Uterus (tissue), 2 donors: ENCODE results near the gene UBAP1.

Source experiments
- CTCF ChIP-seq, 4 experiments: fragments of 200-600 bp in 2 of 4; fragments of 450-650 bp in 2 of 4; sonication (generic) in 2 of 4; IDR thresholded peaks; one replicate each; pipeline ENCODE4 v1.5.1; 2016 to 2019; ENCODE audit warnings: antibody characterized with exemption in 4 of 4, mild to moderate bottlenecking in 2 of 4, moderate library complexity in 1 of 4
- POLR2A ChIP-seq, 2 donors: fragments of 450-650 bp; IDR thresholded peaks; one replicate each; pipeline ENCODE4 v1.6.1; 2016; ENCODE audit warnings: antibody characterized with exemption in 2 of 2, mild to moderate bottlenecking in 1 of 2, moderate library complexity in 1 of 2

- TF ChIP-seq CTCF (IDR thresholded peaks at IDR 0.05) (no peak), POLR2A (IDR thresholded peaks at IDR 0.05) (no peak)
These were observed 26.3 kb downstream of the UBAP1 start for GRCh38 chr9:34205102-34205501.
